Measurements from ENCODE around the gene ATF2. TPM values are rescaled to one million over a fixed set of nuclear protein-coding genes. Genes with fewer than 3 reads are reported as not detected.

The ATF2 gene
- total and polyA plus RNA-seq, 2 of the 4 experiments (the other 2 are of a cell fraction): 23.2 to 60.0 TPM

GRCh38 chr2:175025233-175025632 is 142.8 kb downstream of the ATF2 start:
- no peak overlapping the region for H3K18ac ChIP-seq (ENCODE audit: low read depth, low read length)
- H4K20me1 ChIP-seq (ENCODE audit: insufficient read depth, low read length): no peaks in the 10 kb centered on the region
- H2AFZ ChIP-seq (replicated peaks; ENCODE audit: low read length, poor library complexity): no peak overlapping the region
- intact Hi-C loops (cut with micrococcal nuclease): no loop called here
- no peak overlapping the region for H2BK20ac ChIP-seq (ENCODE audit: low read depth, low read length)
- in situ Hi-C loops (cut with MboI; ENCODE audit: low sequenced_read_pairs): loop anchor here (25.0 kb wide), 2 partner anchors 237 to 1062 kb away; partner anchors contain the start of genes EVX2, HOXD12 and HOXD13
- H3K9me1 ChIP-seq (ENCODE audit: insufficient read depth, low read length): 0 out of 2 replicates have a peak, but pooled peaks cover 3% of the 10 kb centered on the region
- no peak overlapping the region for H3K4ac ChIP-seq (ENCODE audit: low read depth, low read length)
- H3K4me2 ChIP-seq (ENCODE audit: low read depth, low read length): no peak overlapping the region
- BruUV-seq (replicated peaks): no TSS peak
- H2AK9ac ChIP-seq (replicated peaks; ENCODE audit: low read depth, low read length, poor library complexity): no peak overlapping the region
- H2BK15ac ChIP-seq (ENCODE audit: low read depth, low read length): no peak overlapping the region
- H3K9me3 ChIP-seq (ENCODE audit: control insufficient read depth, insufficient read depth, low read length): no peaks in the 10 kb centered on the region
- WGBS, 2 experiments (ENCODE audit: extremely low coverage in 2 of 2, insufficient read length in 1 of 2): no CpG with 5 or more reads among the region's 3 CpGs
- H3K23ac ChIP-seq (ENCODE audit: low read depth, low read length): no peak overlapping the region
- H3K56ac ChIP-seq (ENCODE audit: extremely low read depth, insufficient read depth, low read length): no peak overlapping the region
- H3K79me1 ChIP-seq (ENCODE audit: low read depth in 1 of 2, low read length in 2 of 2): no peaks in the 10 kb centered on the region
- H3K4me1 ChIP-seq (ENCODE audit: control insufficient read depth, insufficient read depth, low read length): peaks cover 2% of the 10 kb centered on the region; the same call in 1 of the 2 replicates
- no peak overlapping the region for H3K9ac ChIP-seq (ENCODE audit: low read depth, low read length)
- no peak overlapping the region for H4K91ac ChIP-seq (ENCODE audit: insufficient read depth, low read depth, low read length)
- no peak overlapping the region for H3K14ac ChIP-seq (replicated peaks; ENCODE audit: low read depth, low read length)
- H2BK5ac ChIP-seq (ENCODE audit: low read depth, low read length, poor library complexity, severe bottlenecking): no peak overlapping the region
- H2BK120ac ChIP-seq (ENCODE audit: low read depth, low read length): no peak overlapping the region
- POLR2A ChIA-PET (ENCODE audit: unreplicated experiment): no interaction called here
- H4K5ac ChIP-seq (ENCODE audit: low read depth, low read length): no peak overlapping the region
- H2AK5ac ChIP-seq (ENCODE audit: low read depth, low read length): no peak overlapping the region
- CTCF ChIA-PET: no interaction called here
- H3K36me3 ChIP-seq (ENCODE audit: control insufficient read depth, insufficient read depth, low read length): no peaks in the 10 kb centered on the region
- dilution Hi-C loops (cut with HindIII; ENCODE audit: low sequenced_read_pairs, unreplicated experiment): no loop called here
- no peaks in the 10 kb centered on the region for H3K27me3 ChIP-seq (ENCODE audit: control insufficient read depth, insufficient read depth, low read length)
- ATAC-seq (ENCODE audit: low read depth) (no peak), DNase-seq (no peak)
- no peak overlapping the region for H3K4me3 ChIP-seq (ENCODE audit: insufficient read depth, low read depth, low read length)
- no peak overlapping the region for H4K8ac ChIP-seq (ENCODE audit: low read depth in 2 of 2, low read length in 2 of 2)
- TF ChIP-seq MAFK (IDR thresholded peaks at IDR 0.05; ENCODE audit: low read depth, low read length) (0 out of 2 replicates have a peak, but pooled peaks have one; percentile 19), FOS (IDR thresholded peaks at IDR 0.05; ENCODE audit: low read depth, low read length) (no peak)
- H3K27ac ChIP-seq (ENCODE audit: insufficient read depth, low read length): no peak overlapping the region

Measured in IMR-90 (cell line).